NCI-H1436 (cell line): ENCODE measurements around the gene NSUN5.
A peak's percentile ranks its signal among the peaks of the same experiment; 100 is the strongest.
"Not testable (repeated sequence)": the region's sequence is repeated elsewhere in the genome, so short reads cannot be mapped to it uniquely, and the experiment has no call there.

Experiments used
- DNase-seq: peaks from one replicate; lab custom pipeline; 2025; lab: John Stamatoyannopoulos, UW

Gene NSUN5

DNA sequence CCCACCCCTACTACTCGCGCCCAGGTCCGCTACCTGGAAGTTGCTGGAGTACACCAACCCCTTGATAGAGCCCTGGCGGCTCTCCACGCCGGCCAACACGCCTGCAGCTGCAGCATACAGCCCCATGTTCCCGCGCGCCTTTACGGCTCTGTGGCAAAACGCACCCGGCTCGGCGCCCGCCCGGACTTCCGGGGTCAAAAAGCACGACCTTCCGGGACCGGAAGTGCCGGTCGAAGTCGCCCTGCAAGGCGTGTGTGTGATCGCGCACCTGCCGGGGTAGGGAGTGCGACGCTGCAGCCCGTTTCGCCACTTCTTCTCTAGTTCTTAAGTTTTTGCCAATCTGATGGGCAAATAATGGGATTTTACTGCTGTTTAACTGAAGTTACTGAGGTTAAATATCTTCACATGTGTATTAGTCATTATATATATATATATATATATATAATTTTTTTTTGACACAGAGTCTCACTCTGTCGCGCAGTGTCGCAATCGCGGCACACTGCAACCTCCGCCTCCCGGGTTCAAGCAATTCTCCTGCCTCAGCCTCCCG, at the start of gene NSUN5:
TSS of gene NSUN5 (minus strand) at position 162 of the 550 bp plus-strand sequence. CDS start at position 126, 36 bp downstream.
- DNase-seq = peak; percentile 35

DNA sequence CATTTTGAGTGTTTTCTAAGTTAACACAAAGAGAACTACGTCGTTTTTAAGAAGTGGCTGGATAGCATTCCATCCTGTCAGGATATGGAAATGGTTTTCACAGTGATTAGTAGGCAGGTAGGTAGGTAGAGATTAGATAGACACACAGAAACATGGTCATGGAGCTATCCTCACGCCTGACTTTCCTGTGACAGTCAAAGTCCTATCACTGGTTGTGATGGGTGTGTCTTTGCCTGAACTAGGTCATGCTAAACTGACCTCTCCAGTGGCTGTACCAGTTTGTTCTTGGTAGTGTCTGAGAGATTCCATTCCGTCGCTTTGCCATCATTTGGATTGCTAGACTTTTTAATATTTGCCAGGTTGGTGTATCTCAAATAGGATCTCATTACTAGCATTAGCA, 47.5 kb upstream of the NSUN5 start:
- no peak for DNase-seq

DNA sequence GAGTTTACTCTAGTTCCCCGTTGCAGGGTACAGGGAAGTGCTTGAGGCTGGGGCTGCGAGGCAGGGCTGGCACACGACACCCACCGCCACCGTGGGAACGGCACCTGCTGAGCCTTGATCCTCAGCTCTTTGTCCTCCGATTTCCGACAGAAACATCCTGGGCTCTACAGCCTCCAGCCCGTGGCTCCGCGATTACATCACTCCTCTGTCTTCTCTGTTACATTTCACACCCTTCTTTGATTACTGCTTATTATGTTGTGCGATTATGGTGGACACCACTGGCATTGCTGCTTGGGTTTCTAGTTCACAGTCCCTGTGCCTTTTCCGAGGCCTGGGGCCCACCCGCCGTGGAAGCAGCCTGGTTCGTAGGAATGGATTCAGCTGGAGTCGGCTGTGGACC, 46.2 kb upstream of the NSUN5 start:
- no peak for DNase-seq

DNA sequence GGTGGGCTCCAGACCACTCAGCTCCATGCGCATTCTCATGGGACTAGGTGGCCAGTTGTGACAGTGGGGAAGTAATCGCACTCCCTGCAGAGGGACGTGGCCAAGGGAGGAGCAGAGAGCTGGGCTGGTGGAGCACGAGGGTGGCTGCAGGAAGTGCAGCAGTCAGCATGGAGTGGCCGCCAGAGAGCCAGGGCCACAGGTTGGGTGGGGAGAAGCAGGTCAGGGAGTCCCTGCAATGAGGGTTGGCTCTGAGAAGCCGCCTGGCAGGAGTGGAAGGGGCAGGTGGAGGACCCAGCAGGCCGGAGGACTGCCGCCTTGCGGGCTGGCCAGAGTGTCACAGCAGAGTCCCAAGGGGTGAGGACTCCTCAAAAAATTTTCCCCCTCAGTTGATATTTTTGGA, 45.6 kb upstream of the NSUN5 start:
- no peak for DNase-seq

DNA sequence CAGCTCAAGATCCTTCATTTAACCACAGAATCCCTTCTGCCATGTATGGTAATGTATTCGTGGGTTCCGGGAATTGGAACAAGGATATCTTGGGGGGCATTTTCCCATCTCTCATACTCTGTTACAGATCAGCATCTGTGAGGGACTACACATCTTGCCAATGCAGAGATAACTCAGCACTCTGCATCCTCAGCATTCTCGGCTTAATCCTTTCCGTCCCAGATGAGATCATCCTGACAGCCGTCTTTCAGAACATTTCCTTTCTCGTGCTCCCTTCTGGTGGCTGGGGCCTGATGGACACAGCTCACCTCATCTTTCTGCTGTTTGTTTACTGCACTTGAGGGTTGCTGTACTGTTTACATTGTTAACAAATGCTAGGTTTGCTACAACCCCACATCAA, 44.6 kb upstream of the NSUN5 start:
- no peak for DNase-seq

DNA sequence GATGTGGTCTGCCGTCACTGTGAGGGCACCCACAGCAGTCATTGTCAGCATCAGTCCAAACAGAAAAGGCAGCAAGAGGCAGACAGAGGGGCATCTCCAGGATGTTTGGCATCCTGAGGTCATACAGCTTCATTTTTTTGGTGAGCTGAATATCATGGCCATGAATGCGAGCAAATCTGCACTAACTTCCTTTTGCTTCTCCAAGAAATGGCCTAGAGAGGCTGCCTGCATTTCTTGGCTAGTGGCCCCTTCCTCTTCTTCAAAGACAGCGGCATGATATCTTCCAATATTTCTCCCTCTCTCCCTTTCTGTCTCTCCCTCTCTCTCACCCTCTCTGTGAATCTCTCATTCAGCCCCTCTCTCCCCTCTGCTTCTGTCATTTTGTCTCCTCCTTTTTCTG, 44.2 kb upstream of the NSUN5 start:
- DNase-seq = no peak

DNA sequence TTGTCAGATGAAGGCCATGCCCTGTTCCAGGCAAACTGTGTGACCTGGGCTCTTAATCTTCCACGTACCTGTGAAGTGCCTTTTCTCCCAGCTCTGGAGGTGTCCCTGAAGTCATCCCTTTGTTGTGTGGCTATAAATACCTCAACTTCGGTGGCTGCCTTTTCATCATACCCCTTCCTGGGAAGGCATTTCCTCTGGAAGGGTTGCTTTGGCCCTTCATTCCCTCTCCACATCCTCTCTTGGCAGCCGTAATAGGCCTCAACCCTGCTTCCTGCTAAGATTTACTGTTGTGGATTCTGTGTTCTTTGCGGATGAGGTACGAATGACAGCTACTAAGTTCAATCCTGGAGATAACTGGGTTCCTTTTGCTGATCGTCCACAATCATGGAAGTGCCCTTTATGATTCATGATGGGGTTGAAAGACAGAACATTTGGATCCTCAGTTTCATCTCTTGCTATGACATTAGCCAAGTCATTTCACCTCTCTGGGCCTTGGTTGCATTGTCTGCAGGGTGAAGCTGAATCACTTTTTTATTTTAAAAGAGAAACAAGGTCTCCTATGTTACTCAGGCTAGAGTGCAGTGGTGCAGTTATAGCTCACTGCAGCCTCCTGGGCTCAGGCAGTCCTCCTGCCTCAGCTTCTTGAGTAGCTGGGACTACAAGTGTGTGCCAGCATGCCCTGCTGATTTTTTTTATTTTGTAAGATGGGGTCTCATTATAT, 43.0 kb upstream of the NSUN5 start:
- no peak for DNase-seq

DNA sequence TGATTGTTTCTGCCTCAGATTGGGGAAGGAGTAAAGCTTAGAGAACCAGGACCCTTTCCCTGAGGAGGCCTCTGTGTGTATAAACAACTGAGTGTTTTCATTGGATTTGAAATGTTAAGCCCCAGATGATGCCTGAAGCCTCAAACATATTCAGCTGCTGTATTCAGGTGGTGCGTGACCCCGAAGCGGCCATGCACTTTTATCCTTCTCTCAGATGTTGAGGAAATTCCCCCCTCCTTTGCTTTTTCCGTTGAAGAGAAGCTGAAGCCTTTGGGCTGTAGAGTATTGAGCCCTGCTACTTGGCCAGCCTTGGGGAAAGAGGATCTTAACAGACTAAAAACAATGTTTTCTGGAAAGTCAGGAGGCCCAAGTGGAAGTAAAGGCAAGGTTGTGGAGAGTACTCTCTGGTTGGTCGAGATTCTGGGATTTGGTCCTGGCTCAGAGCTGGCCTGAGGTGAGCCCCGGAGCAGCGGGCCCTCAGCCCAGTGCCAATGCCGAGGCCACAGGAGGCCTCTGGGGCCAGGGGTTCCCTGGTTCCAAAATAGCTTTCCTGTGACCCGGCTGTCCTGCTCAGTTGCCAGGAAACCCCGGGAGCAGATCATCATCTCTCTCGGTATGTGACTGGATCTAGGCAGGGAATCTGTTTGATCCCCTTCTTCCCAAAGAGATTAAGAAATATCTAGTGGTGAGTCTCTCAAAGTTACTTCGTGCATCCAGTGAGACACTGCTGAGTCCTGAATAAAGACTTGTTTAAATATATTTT, 41.9 kb upstream of the NSUN5 start:
- DNase-seq = no peak

DNA sequence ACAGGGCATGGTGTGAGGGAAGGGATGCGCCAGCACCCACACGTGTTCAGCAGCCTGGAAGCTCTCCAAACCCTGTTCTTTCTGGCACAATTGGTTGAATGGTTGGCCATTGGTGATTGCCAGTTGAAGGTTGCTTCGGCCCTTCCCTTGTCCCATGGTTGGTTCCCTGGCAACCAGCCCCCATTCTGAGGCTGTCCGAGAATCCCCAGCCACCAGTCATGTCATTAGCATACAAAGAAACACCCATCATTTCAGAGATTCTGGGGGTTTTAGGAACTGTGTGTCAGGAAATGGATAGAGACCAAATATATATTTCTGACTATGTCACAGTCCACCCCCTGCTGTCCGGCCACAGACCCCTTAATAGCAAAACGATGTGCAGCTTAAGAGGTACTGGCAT, 41.1 kb upstream of the NSUN5 start:
- no peak for DNase-seq

DNA sequence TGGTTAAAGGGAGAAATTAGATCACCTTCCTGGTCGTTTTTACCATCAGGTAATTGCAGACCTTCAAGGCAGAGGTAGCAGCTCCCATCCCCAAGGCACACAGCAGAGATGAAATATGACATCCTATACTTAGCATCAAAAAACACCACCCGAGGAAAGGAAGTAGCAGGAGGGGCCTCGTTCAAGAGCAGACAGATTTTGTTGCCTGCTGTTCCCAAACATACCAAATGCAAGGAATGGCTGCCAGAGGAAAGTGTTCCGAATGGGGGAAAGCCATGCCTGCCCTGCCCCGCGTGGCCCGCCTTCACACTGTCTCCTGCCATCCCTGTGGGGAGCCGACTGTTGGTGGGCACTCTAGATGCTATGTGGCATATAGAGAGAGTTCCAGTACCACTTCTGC, 37.3 kb upstream of the NSUN5 start:
- DNase-seq = no peak

DNA sequence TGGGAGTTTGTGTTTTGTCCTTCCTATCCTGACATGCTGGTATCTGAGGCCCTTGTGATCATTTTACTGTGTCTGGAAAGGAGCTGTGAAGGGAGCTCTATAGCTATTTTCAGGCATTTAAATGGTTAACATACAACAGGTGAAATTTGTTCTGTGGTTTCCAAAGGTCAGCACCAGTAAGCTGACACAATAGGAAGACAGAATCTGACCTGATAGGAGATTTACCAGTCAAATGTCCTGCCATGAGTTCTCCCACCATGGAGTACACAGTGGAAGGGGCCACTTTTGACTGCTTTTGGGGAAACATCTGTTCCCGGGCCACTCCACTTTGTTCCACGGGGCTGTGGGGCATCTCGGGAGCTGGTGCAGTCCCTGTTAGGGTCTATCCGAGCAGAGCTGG, 36.9 kb upstream of the NSUN5 start:
- DNase-seq = no peak

DNA sequence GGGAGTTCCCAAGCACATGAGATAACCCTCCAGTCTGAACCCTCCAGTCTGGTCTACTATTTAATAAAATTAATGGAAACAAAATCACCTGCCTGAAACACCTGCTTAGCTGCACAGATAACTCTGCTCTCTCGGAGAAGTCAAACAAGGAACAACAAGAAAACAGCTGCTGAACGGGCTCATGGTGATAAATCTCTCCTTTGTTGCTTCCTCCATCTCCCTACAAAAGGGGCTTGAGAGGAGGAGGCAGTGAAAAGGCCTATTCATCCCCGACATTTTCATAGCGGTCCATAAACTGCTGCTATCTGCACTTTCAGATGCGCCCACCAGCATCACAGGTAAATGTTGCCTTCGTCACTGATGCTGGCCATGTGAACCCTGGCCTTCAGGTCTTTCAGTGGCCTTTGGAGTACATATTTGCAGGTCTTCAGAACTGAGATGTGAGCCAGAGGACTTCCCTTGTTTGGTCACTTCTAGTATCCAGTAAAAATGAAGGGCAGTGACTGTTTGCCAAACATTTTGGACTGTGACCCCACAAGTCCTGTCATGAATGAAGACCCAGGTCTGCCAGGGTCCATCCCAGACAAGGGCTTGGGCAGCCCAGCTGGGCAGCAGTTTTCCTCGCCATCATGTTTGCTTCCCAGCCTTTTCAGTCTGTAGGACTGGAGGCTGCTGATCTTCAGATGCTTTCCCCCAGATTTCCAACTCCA, 35.2 kb upstream of the NSUN5 start:
- DNase-seq = no peak

DNA sequence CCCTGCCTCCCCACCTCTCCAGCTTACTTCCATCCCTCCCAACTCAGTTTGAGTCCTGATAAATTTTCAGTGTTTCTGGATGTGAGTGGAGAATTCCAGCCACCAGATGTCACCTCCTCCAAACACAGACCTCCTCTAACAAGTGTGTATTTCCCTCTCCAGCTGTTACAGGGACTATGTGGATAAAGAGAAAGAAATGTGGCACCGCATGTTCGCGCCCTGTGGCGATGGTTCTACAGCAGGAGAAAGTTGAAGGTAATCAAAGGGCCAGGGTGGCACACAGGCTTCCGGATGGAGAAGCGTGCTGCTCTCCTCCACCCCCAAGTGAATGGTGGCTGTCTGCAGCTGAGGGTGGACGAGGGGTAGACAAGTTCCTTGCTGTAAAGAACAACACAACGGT, 34.0 kb upstream of the NSUN5 start:
- DNase-seq = no peak

DNA sequence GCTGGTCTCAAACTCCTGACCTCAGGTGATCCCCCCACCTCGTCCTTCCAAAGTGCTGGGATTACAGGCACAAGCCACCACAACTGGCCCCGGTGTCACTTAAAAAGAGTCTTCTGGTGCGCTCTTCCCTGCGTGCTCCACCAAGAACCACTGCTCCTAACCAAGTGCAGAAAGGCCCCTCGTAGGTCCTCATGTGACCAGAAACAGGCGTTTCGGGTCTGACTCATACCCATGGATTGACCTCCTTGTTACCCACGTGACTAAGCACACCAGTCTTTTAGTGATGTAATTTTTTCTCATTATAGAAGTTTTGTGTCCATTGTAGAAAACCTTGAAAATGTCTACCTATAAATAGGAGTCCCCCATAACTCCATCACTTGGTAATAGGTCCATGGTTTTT, 33.3 kb upstream of the NSUN5 start:
- DNase-seq = no peak

DNA sequence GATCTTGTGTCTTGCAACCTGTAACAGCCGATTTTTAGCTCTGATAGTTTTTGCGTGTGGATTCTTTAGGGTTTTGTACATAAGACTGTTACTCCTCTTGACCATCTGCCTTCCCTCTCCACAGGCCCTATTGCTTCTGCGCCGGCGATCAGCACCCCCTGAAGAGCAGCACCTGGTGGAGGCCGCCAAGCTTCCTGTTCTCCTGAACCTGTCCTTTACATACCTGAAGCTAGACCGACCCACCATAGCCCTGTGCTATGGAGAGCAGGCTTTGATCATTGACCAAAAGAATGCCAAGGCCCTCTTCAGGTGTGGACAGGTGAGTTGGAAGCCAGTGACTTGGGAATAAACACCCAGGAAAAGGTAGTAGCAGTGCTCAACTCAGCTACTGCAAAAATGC, 31.9 kb upstream of the NSUN5 start:
- no peak for DNase-seq

DNA sequence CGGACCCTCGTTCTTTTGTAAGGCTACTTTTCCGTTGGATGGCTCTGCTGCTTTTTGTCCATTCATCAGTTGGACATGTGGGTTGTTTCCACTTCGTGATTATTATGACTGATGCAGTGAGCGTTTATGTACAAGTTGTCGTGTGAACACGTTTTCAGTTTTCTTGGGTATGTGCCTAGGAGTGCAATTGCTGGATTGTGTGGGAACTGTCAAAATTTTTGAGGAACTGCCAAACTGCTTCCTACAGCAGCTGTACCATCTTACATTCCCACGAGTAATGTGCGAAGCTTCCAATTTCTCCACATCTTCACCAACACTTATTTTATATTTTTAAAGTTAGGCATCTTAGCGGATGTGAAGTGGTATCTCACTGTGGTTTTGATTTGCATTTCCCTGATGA, 29.7 kb upstream of the NSUN5 start:
- no peak for DNase-seq

DNA sequence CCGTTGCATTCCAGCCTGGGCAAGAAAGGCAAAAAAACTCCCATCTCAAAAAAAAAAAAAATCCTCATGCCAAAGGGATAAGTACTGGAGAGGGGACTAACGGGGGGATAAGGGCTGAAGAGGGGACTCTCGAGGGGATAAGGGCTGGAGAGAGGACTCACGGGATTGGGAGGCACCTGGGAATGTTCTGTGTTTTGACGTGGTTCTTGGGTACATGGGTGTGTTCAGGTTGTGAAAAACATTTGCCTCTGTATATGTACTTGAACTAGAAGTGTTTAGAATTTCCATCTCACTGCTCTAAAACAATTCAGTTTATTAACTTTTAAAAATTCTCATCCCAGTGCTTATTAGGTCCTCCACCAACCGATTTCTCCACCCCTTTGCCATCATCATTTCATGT, 23.8 kb upstream of the NSUN5 start:
- no peak for DNase-seq

DNA sequence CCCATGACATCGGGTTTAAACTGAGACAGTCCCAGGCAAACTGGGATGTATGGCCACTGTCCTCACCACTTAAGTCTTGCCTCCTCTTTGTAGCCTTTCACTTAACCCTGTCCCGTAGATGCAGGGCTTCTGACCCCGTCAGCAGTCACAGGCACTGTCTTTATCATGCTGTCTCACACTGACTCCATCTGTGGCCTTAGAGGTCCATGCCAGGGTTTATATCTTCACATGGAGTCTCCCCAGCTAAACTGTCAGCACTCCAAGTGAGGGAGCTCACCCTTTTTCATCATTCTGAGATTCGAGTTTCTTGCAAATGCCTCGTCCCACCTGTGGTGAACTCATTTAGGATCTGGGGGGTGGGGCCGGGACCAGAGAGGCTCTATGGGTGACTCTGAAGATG, 22.1 kb upstream of the NSUN5 start:
- no peak for DNase-seq

DNA sequence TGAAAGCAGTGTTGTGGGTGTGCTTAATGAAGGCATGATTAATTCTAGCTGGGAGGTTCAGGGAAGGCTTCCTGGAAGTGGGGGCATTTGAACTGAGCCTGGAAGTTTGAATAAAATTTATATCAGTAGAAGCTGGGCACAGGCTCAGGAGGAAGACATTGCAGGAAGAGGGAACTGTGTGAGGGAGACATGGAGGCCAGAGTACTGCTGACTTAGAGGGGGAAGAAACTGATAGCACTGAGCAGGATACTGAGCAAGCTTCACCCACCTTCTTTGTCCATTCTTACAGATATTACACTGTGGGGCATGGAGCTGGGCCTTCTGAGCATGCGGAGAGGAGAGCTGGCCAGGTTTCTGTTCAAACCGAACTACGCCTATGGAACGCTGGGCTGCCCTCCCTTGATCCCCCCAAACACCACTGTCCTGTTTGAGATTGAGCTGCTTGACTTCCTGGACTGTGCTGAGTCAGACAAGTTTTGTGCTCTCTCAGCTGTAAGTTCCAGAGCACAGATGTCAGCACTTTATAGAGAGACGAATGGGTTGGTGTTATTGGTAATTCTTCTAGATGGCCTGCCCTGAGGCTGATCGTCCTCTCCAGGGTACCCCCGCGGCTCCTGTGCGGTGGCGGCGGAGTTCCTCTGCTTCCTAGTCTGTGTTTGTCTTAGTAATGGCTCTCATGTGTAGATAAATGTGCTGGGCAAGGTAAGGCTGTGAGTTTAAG, 21.4 kb upstream of the NSUN5 start:
- DNase-seq = no peak

DNA sequence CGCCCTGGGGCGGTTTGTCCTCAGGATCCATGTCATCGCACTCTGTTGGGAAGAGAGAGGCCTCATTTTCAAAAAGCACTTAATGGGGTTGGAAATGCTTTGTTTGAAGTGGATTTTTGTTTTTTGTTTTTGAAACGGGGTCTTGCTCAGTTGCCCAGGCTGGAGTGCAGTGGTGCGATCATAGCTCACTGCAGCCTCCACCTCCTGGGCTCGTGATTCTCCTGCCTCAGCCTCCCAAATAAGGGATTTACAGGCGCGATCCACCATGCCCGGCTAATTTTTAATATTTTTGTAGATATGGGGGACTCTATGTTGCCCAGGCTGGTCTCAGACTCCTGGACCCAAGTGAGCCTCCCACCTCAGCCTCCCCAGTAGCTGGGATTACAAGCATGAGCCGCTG, 20.1 kb upstream of the NSUN5 start:
- DNase-seq = no peak

DNA sequence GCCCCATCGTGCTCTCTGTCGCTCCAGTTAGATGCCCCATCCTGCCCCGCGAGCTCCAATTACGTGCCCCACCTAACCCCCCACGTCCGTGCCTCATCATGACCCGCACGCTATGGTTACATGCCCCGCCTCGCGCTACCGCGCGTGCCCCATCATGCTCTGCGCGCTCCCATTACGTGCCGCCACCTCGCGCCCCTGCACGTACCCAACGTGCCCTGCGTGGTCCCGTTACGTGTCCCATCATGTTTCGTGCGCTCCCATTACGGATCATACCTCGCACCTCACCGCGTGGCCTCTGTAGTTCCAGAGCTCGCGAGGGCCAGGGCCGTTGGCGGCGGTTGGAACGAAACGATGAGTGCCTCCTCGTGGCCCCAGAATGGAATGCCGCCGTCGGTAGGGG, 19.3 kb upstream of the NSUN5 start, which contains the start of the genes FKBP6 and TRIM50:
TSS of gene FKBP6 (plus strand) at position 240 of the 400 bp plus-strand sequence. CDS start 268 bp downstream, outside the sequence.
TSS of gene TRIM50 (minus strand) at position 161 of the 400 bp plus-strand sequence. CDS start 3,295 bp downstream, outside the sequence.
- not testable (repeated sequence) for DNase-seq

DNA sequence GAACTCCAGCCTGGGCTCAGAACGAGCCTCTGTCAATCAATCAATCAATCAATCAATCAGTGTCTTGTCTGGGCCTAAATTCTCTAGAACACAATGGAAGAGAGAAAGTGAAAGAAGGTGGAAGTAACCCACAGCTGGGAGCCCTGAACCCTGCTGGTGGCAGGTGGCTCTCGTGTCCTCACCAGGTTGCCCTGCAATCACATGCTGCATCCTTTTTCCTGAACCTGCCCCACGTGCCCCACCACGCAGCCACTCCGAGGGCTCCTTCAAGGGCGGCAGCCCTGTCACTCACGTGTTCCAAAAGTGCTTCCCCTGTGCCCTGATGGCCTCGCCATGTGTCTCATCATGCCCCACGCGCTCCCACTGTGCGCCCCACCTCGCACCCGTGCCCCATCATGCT, 18.8 kb upstream of the NSUN5 start:
- DNase-seq = not testable (repeated sequence)
